DOHH2 (cell line): ENCODE measurements around the gene C1QTNF6.
"Not testable (repeated sequence)": the region's sequence is repeated elsewhere in the genome, so short reads cannot be mapped to it uniquely, and the experiment has no call there.

Experiments
- EZH2phosphoT487 ChIP-seq: fragments of 200-600 bp; sonication (generic); IDR thresholded peaks from 2 replicates; pipeline ENCODE4 v1.6.1; 2017; ENCODE audit warnings: borderline replicate concordance, mild to moderate bottlenecking, antibody characterized with exemption, low read length, moderate library complexity, mixed read lengths
- TF ChIP-seq, protein P1 (sequence below): fragments of 200-600 bp; sonication (generic); IDR thresholded peaks from one replicate; pipeline ENCODE4 v1.5.1; 2014; ENCODE audit warnings: antibody characterized with exemption, mild to moderate bottlenecking, low read depth, low read length; ENCODE audit not compliant: poor library complexity, severe bottlenecking

DNA sequence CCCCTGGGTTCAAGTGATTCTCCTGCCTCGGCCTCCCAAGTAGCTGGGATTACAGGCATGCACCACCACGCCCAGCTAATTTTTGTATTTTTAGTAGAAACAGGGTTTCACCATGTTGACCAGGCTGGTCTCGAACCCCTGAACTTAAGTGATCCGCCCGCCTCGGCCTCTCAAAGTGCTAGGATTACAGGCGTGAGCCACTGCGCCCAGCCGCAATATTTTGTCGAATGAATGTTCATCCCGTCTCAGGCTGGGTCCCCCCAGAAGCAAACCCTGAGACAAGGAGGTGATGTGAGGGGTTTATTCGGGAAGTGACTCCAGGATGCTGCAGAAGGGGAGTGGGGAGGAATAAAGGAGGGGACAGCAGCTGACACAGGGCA, 45.3 kb upstream of the C1QTNF6 start:
- TF ChIP-seq, protein P1, sequence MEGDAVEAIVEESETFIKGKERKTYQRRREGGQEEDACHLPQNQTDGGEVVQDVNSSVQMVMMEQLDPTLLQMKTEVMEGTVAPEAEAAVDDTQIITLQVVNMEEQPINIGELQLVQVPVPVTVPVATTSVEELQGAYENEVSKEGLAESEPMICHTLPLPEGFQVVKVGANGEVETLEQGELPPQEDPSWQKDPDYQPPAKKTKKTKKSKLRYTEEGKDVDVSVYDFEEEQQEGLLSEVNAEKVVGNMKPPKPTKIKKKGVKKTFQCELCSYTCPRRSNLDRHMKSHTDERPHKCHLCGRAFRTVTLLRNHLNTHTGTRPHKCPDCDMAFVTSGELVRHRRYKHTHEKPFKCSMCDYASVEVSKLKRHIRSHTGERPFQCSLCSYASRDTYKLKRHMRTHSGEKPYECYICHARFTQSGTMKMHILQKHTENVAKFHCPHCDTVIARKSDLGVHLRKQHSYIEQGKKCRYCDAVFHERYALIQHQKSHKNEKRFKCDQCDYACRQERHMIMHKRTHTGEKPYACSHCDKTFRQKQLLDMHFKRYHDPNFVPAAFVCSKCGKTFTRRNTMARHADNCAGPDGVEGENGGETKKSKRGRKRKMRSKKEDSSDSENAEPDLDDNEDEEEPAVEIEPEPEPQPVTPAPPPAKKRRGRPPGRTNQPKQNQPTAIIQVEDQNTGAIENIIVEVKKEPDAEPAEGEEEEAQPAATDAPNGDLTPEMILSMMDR = not testable (repeated sequence)
- TF ChIP-seq EZH2phosphoT487 = not testable (repeated sequence)
